HCT116 (cell line): ENCODE results near the gene S1PR4.
"Not testable (repeated sequence)": the region's sequence is repeated elsewhere in the genome, so short reads cannot be mapped to it uniquely, and the experiment has no call there.

Source experiments
- CTCF ChIP-seq, 3 experiments: fragments of 200-600 bp in 1 of 3; sonication (generic) in 1 of 3; IDR thresholded peaks in 2 of 3; conservative IDR thresholded peaks in 1 of 3; 2 replicates each; pipeline ENCODE4 v1.5.1; 2012 to 2017; ENCODE audit warnings: low read depth in 2 of 3, low read length in 2 of 3, antibody characterized with exemption in 1 of 3, borderline replicate concordance in 1 of 3, control low read depth in 1 of 3, mild to moderate bottlenecking in 1 of 3, mixed read lengths in 1 of 3, mixed run types in 1 of 3, moderate library complexity in 1 of 3; ENCODE audit not compliant: insufficient read depth in 1 of 3
- EZH2 ChIP-seq: fragments of 200-600 bp; sonication (generic); IDR thresholded peaks from 2 replicates; pipeline ENCODE4 v1.6.1; 2017; ENCODE audit warnings: antibody characterized with exemption, mixed run types
- MAX ChIP-seq: IDR thresholded peaks from 2 replicates; pipeline ENCODE4 v1.6.1; 2012
- POLR2A ChIP-seq: IDR thresholded peaks from 2 replicates; pipeline ENCODE4 v1.7.0; 2011; ENCODE audit warnings: borderline replicate concordance; ENCODE audit not compliant: insufficient read depth, insufficient read length; ENCODE audit errors: extremely low read depth
- POLR2AphosphoS5 ChIP-seq: IDR thresholded peaks from 2 replicates; pipeline ENCODE4 v1.6.1; 2011; ENCODE audit warnings: mild to moderate bottlenecking, low read depth, low read length, moderate library complexity
- RAD21 ChIP-seq: IDR thresholded peaks from 2 replicates; pipeline ENCODE4 v1.6.1; 2012; ENCODE audit warnings: low read depth, mild to moderate bottlenecking
- REST ChIP-seq: IDR thresholded peaks from 2 replicates; pipeline ENCODE4 v1.6.1; 2012; ENCODE audit warnings: low read depth
- SIN3A ChIP-seq: IDR thresholded peaks from 2 replicates; pipeline ENCODE4 v1.6.1; 2012; ENCODE audit warnings: low read depth
- ZFX ChIP-seq: fragments of 450-650 bp; IDR thresholded peaks from 2 replicates; pipeline ENCODE4 v1.6.1; 2017

GRCh38 chr19:3172673-3173000 lies 5.9 kb upstream of the S1PR4 start:
- TF ChIP-seq RAD21; CTCF (IDR thresholded peaks at IDR 0.05 in 2 of 3, conservative IDR thresholded peaks at IDR 0.05 in 1 of 3; ENCODE audit: borderline replicate concordance in 1 of 3, insufficient read depth in 1 of 3, low read depth in 2 of 3, low read length in 2 of 3); EZH2; POLR2AphosphoS5; ZFX; REST; MAX; SIN3A; POLR2A: not testable (repeated sequence)
